NCI-H146 treated with DMSO at 0.1 percent for 48 hours (cell line): Measurements from ENCODE around the gene TOR1A.

ENCODE experiments used
- DNase-seq: peaks from one replicate; lab custom pipeline; 2025; ENCODE audit not compliant: unreplicated experiment; lab: John Stamatoyannopoulos, UW

TOR1A gene

GRCh38 chr9:129853614-129854013 is 29.7 kb upstream of the TOR1A start:
- no peak for DNase-seq

DNA sequence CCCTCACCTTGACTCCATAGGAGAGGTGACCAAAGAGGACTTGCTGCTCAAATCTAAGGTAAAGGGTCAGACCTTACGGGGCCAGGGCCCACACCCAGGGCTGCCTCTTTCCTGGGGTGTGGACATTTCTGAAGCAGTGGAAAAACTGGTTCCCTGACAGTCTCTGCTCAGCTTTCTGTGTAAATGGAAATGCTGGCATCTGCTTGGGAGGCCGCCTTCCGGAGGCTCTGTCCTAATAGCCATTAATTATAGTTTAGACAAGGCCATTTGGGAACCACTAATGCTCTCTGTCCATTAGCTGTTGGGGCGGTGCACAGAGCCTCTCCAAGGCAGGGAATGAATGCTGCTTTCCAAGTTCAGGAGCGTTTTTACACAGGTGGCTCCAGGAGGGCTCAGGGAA is 28.6 kb upstream of the TOR1A start:
- DNase-seq, result no peak

DNA sequence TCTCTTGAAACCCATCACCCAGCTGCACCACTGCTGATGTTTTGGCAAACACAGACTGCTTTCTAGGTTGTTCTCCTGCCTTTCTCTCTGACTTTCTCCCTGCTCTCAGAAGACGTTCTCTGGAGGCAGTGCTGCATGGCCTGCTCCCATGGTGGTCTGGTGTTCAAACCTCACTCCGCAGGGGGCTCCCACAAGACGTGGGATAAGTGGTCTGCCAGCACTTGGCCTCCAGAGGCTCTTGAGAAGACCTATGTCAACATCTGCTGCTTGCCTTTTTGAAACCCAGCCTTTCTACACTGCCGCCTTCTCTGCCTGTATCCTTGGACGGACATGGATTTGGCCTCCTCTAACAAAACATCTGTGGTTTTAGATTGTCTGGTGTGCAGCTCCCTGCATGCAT is 27.9 kb upstream of the TOR1A start:
- DNase-seq, result no peak

DNA sequence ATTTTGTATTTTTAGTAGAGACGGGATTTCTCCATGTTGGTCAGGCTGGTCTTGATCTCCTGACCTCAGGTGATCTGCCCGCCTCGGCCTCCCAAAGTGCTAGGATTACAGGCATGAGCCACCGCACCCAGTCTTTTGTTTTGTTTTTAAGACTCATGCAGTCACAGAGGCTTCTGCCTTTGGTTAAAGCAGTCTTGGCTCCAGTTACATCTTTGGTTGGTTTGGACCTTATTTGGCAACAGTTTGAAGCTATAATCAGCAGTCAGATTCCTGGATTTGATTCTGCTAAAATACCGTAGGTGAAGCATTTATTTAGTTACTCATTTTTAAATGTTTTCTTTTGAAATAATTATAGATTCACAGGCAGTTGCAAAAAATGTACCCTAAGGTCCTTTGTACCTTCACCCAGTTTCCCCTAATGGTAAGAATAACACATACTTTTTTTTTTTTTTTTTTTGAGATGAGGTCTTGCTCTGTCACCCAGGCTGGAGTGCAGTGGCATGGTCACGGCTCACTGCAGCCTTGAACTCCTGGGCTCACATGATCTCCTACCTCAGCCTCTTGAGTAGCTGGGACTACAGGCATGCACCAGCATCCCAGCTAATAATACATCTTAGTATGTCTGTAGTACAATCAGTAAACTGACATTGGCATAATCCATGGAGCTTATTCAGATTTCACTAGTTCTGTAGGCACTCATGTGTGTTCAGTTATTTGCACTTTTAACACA is 27.1 kb upstream of the TOR1A start:
- DNase-seq, result no peak

DNA sequence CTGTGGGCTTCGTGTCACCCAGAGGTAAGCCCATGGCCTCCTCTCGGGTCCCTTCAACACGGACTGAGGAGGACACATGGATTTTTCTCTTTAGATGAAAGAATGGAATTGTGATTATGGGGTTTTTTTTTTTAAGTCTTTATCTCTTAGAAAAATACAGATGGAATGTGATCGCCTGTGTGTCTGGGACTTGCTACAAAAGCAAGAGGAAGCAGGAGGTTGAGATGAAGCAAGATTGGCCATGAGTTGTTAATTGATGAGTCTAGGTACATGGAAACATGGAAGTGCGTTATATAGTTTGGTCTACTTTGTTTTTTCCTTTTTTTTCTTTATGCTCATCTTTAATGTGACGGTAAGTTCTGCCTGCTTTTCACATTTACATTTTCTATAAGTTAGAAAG is 26.0 kb upstream of the TOR1A start:
- no peak for DNase-seq

GRCh38 chr9:129848712-129849441 is 24.9 kb upstream of the TOR1A start:
- DNase-seq, result no peak

DNA sequence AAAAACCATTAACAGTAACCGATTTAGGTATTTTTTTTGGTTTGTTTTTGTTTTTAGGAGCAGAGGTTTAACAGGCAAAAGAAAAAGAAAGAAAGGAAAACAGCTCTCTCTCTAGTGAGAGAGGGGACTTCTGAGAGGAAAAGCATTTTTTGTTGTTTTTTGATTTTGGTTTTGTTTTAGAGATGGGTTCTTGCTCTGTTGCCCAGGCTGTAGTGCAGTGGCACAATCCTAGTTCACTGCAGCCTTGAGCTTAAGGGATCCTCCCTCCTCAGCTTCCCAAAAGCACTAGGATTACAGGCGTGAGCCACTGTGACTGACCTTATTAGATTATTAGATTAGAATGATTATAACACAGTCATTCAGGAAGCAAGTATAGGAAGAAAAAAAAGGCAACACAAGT is 21.4 kb upstream of the TOR1A start:
- no peak for DNase-seq

DNA sequence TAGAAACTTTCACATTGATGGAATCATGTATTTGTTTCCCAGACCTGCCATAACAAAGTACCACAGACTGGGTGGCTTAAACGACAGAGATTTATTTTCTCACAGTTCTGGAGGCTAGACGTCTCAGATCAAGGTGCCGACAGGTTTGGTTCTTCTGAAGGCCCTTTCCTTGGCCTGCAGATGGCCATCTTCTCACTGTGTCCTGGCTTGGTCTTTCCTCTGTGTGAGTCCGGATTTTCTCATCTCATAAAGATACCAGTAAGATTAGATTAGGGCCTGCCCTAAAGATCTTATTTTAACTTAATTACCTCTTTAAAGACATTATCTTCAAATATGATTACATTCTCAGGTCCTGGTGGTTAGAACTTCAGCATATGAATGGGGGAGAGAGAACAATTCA is 17.1 kb upstream of the TOR1A start:
- DNase-seq, result no peak

GRCh38 chr9:129840034-129840433 is 16.1 kb upstream of the TOR1A start:
- peak; percentile 84 for DNase-seq

GRCh38 chr9:129839324-129840023 is 15.5 kb upstream of the TOR1A start:
- DNase-seq, result no peak

DNA sequence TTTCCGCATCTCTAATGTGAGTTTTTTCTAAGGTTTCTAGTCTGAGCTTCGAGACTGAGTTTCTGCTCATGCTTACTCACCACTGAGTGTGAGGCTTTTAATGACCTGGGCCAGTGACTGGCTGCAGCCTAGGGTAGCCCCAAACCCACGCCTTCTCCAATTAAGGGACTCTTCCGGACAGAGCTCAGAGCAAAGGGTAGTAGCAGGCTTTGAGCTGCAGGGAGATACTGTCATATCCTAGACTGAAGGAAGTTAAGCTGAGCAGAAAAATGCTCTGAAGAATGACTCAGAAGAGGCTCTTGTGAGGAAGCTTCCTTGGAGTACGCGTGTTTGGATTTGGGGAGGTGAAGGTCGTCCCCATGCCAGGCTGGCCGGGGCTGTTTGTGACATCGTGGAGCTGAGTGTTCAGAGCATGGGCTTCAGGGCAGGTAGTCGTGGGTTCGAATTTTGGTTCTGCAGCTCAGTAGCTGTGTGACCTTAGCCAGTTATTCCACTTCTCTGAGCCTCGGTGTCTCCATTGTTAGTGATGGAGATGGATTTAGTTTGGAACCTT is 14.8 kb upstream of the TOR1A start:
- no peak for DNase-seq

DNA sequence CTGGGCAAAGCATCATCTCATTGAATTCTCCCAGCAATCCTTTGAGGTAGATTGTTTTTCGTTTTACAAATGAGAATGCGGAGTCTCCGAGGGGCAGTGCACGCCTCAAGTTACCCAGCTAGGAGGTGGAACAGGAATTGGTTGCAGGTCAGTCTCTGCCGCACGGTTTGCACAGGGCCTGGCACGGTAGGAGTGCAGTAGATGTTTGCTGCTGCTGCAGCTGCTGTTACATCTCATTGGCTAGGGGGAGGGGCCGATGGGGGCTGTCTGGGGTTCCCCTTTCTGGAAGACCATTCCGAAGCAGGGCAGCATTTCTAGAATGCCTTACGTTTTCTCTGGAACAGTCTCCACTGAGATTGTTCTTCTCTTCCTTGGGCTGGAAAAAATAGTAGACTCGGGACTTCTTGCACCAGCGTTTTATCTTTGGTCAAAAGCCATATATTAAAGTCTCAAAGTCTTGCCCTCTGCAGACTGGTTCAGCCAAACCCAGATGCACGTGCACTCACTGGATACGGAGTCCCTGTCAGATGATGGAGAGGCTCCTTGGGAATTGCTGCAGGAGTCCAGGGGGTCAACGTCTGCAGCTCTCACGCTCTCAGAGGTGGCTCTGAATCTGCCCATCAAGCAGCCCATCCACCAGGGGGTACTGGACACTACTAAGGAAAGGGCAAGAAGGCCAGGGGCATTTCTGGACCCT is 12.5 kb upstream of the TOR1A start:
- DNase-seq, result no peak

DNA sequence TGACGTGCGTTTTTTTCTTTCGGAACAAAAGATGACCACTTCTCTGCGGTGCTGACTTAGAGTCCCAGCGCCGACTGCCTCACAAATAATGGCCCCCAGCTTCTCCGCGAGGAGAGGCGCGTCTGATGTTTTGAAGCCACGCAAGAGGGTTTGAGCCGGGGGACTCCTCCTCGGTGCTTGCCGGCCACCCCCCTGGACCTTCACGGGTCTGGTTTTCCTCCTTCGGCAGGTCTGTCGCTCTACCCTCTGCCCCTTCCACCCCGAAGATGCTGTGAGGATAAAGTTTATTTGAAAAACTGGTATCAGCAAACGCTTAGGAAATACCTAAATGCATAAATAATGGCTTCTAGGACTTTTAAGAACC is 11.9 kb upstream of the TOR1A start:
- DNase-seq, result peak; percentile 3

GRCh38 chr9:129835128-129835859 is 11.4 kb upstream of the TOR1A start, which contains the start of the genes C9orf78 and USP20:
Gene C9orf78, minus strand, starts transcription at chr9:129835275. Its CDS starts 54 bp downstream, at chr9:129835221.
Gene USP20, plus strand, starts transcription at chr9:129835458. Its CDS starts 17,098 bp downstream, at chr9:129852556.
- peak; percentile 84 for DNase-seq

DNA sequence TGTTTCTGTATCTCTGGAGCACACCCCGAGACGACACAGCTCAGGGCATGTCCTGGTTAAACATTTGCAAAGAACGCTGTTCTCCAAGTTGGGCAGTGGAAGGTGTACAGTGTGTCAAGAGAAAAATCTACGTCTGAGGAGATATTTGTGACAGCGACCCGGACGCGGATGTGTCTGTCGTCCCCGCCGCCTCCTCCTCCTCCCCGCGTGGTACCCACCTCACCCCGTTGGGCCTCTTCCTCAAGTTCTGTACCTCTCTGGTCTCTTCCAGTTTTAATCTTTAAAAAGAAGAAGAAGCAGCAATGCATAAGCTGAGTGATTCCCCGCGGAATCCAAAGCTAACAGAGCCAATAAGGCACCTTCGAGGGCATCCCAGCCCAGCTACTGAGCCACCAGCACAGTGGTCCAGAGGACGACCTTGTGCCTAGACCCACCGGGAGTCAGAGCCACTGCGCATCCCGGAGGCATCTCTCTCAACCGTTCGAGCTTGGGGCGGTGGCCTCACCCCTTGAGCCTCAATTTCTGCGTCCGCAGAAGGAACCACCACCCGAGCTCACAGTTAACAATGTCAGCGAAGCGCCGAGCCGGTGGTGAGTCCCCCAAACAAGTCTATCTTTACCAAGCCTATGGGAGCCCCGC is 10.7 kb upstream of the TOR1A start:
- DNase-seq, result no peak

GRCh38 chr9:129832982-129833381 is 9.0 kb upstream of the TOR1A start:
- DNase-seq, result no peak

DNA sequence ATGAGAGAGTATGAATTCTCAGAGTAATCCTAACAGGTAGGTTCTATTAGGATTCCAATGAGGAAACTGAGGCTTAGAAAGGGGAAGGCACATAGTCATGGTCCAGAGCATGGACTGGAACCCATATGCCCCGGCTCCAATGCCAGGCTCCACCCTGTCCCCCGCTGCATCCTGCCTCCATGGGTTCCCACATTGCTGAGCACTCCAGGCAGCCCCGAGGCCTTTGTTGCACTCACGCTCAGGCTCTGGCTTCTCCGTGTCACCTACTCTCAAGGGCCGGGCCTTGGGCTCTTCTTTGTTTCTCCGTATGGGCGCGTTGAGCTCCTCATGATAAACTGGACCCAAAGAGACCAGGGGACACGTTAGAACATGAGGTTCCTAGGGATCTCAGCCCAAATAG is 5.0 kb upstream of the TOR1A start:
- DNase-seq, result no peak

GRCh38 chr9:129828051-129828450 is 4.1 kb upstream of the TOR1A start:
- DNase-seq, result no peak

DNA sequence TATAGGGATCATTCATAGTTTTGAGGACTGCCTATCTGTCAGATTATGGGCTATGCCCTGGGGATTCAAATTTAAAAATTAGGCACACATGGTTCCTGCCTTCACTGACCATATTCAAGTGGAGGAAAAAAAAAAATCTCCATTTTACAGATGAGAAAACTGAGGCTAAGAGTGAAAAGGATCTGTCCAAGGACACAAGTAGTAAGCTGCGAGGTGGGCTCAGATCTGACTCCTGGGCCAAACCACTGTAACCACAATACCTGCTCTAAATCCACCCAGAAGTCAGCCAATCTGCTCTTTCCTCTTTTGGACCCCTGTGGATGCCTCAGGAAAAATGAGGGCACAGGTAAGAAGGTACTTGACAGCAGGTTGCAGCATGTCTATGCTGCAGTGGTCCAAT is 2.8 kb upstream of the TOR1A start:
- DNase-seq, result no peak

- DNase-seq, result no peak
Measured at GRCh38 chr9:129826344-129826743, 2.4 kb upstream of the TOR1A start.
